Adrenal gland (tissue), 12 donors: ENCODE results near the gene MSANTD4. TPM values are rescaled to one million over a fixed set of nuclear protein-coding genes. Genes with fewer than 3 reads are reported as not detected.

Source experiments
- DNase-seq, 7 donors: peaks; one replicate each; pipeline ENCODE4 v3.0.0-alpha.2; 2019 to 2020
- H3K27ac ChIP-seq, 5 donors: fragments of 200-600 bp; sonication (generic) in 4 of 5; 1 replicate in 3 of 5; 2 replicates in 2 of 5; pipeline versions ENCODE4 v1.5.1 to v1.8.0; 2016 to 2020; ENCODE audit warnings: mild to moderate bottlenecking in 1 of 5
- H3K27me3 ChIP-seq: fragments of 200-600 bp; 2 replicates; pipeline ENCODE4 v1.8.0; 2021
- H3K36me3 ChIP-seq, 2 donors: fragments of 200-600 bp; replicated peaks in 1 of 2; 1 replicate in 1 of 2; 2 replicates in 1 of 2; pipeline versions ENCODE4 v1.5.1 to v1.8.0; 2018 to 2022
- H3K4me1 ChIP-seq, 2 donors: fragments of 200-600 bp; replicated peaks in 1 of 2; 1 replicate in 1 of 2; 2 replicates in 1 of 2; pipeline versions ENCODE4 v1.5.1 to v1.8.0; 2018 to 2021
- H3K4me3 ChIP-seq, 4 donors: fragments of 200-600 bp; sonication (generic) in 3 of 4; one replicate each; pipeline ENCODE4 v1.5.1; 2016 to 2018
- H3K9me3 ChIP-seq, 3 donors: fragments of 200-600 bp; sonication (generic) in 1 of 3; replicated peaks in 1 of 3; 1 replicate in 2 of 3; 2 replicates in 1 of 3; pipeline versions ENCODE4 v1.5.1 to v1.8.0; 2016 to 2021
- POLR2A ChIP-seq, 2 donors: fragments of 450-650 bp; IDR thresholded peaks; one replicate each; pipeline ENCODE4 v1.6.1; 2017; ENCODE audit warnings: antibody characterized with exemption in 2 of 2, mild to moderate bottlenecking in 2 of 2, moderate library complexity in 1 of 2
- WGBS, 4 donors: extraction: QIAGEN DNeasy Blood & Tissue Kit in 2 of 4; methylation state at CpG; one replicate each; pipeline versions ENCODE4 v1.1.5 to v1.1.7; 2013 to 2017; 5-methylcytosine and 5-hydroxymethylcytosine counted together
- intact Hi-C, 2 donors: fragments of 100-400 bp; cut with DNase I; formaldehyde crosslinking; loops; one replicate each; pipeline versions ENCODE4 v1.14.1 to v1.15.0; 2022 to 2023
- polyA plus RNA-seq, 3 donors: library from polyadenylated mRNA; stranded (reverse); fragments of 200-250 nt in 2 of 3; fragments of 350-450 nt in 1 of 3; fragmentation: Illumina TruSeq in 1 of 3; extraction: RNeasy Lipid Tissue Mini Kit (QIAGEN cat#74804) in 1 of 3; gene quantifications; one replicate each; pipeline ENCODE4 v1.2.3, GENCODE V29; 2013 to 2014
- total RNA-seq, 9 donors: library from RNA; depleted of rRNA in 4 of 9; stranded (reverse); fragments of >200 nt in 4 of 9; fragments of 120-200 nt in 1 of 9; fragmentation: NEBNext Ultra II Directional in 1 of 9; extraction: Animal tissue kit (Norgen Biotek cat#: 25700) in 1 of 9; gene quantifications; one replicate each; pipeline versions ENCODE4 v1.1.0 to v1.2.4, GENCODE V29; 2013 to 2023
- TF ChIP-seq, protein P1 (sequence below), 6 experiments: fragments of 450-650 bp in 4 of 6; fragments of 200-600 bp in 2 of 6; sonication (generic) in 1 of 6; IDR thresholded peaks; 1 replicate in 5 of 6; 2 replicates in 1 of 6; pipeline versions ENCODE4 v1.5.1 to v1.8.0; 2016 to 2021; ENCODE audit warnings: antibody characterized with exemption in 6 of 6, mild to moderate bottlenecking in 2 of 6, moderate library complexity in 1 of 6
- donor health status: healthy with polysubstance abuse.
- donor health status: Bipolar disorder and iron deficiency.
- donor health status: DM: yes; HTN: yes; CAD: no.
- donor health status: DM: no; HTN: no; CAD: no.
- donor health status: DM: no; HTN: no; CAD: no.
- donor health status: DM: yes; HTN: yes; CAD: no.

Gene MSANTD4
- total and polyA plus RNA-seq, 12 donors: 3.7 to 36.2 (median 19.2) TPM

DNA sequence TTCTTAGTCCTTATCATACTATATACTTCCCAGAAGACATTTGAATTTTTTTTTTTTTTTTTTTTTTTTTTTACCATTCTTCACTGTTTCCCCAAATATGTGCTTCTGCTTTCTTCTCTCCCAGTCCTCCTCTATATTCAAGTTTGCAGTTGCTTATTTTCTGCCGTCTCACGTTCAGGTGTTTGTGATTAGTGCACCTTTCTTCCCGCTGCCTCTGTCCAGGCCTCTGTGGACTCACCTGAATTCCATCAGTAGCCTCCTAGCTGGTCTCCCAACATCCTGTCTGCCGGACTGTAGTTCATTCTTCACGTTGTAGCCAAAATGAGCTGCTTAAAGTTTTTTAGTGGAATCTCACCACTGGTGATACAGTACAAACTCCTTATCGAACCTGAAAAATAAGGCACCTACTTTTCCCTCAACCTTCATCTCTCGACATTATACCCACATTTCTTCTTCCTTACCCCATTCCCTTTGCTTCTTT lies 795 bp upstream of the MSANTD4 start:
- peaks cover 0 to 24% of the 10 kb centered on the region in 2 donors for H3K4me1 ChIP-seq
- H3K27ac ChIP-seq: peak overlapping the region in 3 of 5 donors; percentile 40 to 85 (median 81)
- peak overlapping the region in 2 of 4 donors; percentile 39 to 97 for H3K4me3 ChIP-seq
- no peaks in the 10 kb centered on the region for H3K9me3 ChIP-seq
- H3K27me3 ChIP-seq: no peaks in the 10 kb centered on the region
- TF ChIP-seq, protein P1, sequence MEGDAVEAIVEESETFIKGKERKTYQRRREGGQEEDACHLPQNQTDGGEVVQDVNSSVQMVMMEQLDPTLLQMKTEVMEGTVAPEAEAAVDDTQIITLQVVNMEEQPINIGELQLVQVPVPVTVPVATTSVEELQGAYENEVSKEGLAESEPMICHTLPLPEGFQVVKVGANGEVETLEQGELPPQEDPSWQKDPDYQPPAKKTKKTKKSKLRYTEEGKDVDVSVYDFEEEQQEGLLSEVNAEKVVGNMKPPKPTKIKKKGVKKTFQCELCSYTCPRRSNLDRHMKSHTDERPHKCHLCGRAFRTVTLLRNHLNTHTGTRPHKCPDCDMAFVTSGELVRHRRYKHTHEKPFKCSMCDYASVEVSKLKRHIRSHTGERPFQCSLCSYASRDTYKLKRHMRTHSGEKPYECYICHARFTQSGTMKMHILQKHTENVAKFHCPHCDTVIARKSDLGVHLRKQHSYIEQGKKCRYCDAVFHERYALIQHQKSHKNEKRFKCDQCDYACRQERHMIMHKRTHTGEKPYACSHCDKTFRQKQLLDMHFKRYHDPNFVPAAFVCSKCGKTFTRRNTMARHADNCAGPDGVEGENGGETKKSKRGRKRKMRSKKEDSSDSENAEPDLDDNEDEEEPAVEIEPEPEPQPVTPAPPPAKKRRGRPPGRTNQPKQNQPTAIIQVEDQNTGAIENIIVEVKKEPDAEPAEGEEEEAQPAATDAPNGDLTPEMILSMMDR (IDR thresholded peaks at IDR 0.05): no peak
- no peak for TF ChIP-seq POLR2A (IDR thresholded peaks at IDR 0.05)
- no peaks in the 10 kb centered on the region for H3K36me3 ChIP-seq
- WGBS, 4 donors: 89 to 95% (median 93%) methylated on average over 7 of the region's 7 CpGs
- intact Hi-C loops: loop anchor here in 1 of 2 donors (10.0 kb wide), 1 partner anchor 52 kb away; the partner anchor contains the start of genes AASDHPPT and KBTBD3
- peak in 1 of 7 donors; percentile 8 for DNase-seq

DNA sequence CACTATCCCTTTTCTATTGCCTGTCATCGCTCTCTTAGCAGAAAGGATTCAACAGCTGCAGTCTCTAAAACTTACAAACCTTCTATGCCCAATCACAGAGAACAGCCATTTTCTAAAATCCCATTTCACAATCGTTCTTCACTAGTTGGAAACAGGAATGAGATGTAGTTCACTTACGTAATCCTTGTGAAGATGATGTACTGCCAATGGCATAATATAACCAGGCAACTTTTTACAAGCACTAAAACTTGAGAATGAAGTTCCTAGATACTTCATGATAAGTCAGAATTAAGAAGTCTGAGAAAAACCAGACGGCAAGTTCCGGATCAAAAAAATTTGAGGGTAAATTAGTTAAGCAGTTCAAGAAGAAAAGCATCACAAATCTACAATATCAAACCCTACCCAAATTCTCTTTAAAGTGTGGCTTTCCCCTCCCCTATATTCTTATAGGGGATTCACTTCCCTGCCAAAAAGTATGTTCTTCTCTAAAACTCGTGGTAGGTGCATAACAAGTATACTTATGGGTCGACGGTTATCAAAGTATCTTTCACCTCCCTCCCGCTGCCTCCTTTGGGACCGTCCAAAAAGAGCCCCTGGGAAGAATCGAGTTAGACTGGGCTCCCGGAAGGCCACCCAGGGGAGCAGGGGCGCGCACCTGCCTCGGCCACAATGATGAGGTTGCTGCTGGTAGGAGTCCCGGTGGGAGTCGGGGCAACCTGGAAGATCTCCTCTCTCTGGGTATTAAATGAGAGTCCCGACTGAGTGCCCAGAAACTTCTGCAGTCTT lies 666 bp downstream of the MSANTD4 start:
- peak overlapping the region; percentile 39 to 97 (median 53) for H3K4me3 ChIP-seq
- H3K9me3 ChIP-seq: no peaks in the 10 kb centered on the region
- intact Hi-C loops: loop anchor here in 1 of 2 donors (10.0 kb wide), 1 partner anchor 53 kb away; the partner anchor contains the start of genes AASDHPPT and KBTBD3
- WGBS, 4 donors: 20 to 25% (median 21%) methylated on average over 17 to 18 of the region's 18 CpGs
- peak overlapping the region in 4 of 5 donors; percentile 14 to 86 (median 64) for H3K27ac ChIP-seq
- TF ChIP-seq, protein P1 (IDR thresholded peaks at IDR 0.05): no peak
- no peak for TF ChIP-seq POLR2A (IDR thresholded peaks at IDR 0.05)
- DNase-seq: no peak
- H3K4me1 ChIP-seq: peaks cover 0 to 24% of the 10 kb centered on the region in 2 donors
- no peaks in the 10 kb centered on the region for H3K36me3 ChIP-seq
- no peaks in the 10 kb centered on the region for H3K27me3 ChIP-seq

DNA sequence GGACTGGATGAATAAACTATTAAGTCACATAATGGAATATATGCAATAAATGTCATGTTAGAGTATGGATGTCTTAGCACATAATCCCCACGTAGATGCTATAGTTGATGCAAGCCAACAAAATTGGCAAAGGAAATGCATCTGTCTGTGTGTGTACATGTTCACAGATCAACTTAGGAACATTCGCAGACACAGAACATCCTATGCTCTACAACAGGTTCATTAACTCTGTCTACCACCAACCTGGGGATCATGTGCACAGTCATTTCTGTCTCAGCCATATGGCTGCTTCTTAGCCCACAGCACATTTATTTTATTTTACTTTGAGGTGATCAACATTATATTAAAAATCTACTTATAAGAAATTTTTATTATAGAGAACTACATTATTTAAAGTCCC lies 4.9 kb downstream of the MSANTD4 start:
- Histone ChIP-seq H3K36me3 (no peaks in the 10 kb centered on the region), H3K4me1 (peaks cover 0 to 24% of the 10 kb centered on the region in 2 donors), H3K9me3 (no peaks in the 10 kb centered on the region), H3K27me3 (no peaks in the 10 kb centered on the region), H3K4me3 (no peak overlapping the region), H3K27ac (no peak overlapping the region)
- intact Hi-C loops: no loop called here
- TF ChIP-seq, protein P1 (IDR thresholded peaks at IDR 0.05): no peak
- TF ChIP-seq POLR2A (IDR thresholded peaks at IDR 0.05): no peak
- no peak for DNase-seq
- WGBS, 4 donors: 83 to 95% (median 91%) methylated on average over 2 of the region's 2 CpGs

DNA sequence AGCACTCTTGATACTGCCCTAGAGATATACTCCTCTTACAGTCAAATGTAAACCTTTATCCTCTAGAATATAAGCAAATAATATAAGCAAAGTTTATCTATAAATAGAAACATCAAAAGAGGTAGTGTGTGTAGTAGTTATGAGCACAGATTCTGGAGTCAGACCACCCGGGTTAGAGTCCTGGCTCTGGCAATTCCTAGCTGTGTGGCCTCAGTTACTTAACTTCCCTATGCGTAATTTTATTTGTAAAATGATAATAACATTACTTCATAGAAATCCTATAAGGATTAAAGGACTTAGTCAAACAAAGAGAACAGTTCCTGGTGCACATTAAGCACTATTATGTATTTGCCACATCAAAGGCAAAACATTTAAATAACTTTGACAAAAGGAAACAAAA lies 7.0 kb downstream of the MSANTD4 start:
- no peak overlapping the region for H3K4me3 ChIP-seq
- no peak for TF ChIP-seq POLR2A (IDR thresholded peaks at IDR 0.05)
- TF ChIP-seq, protein P1 (IDR thresholded peaks at IDR 0.05): no peak
- no peaks in the 10 kb centered on the region for H3K27me3 ChIP-seq
- H3K27ac ChIP-seq: no peak overlapping the region
- H3K36me3 ChIP-seq: peaks cover 0 to 10% of the 10 kb centered on the region in 2 donors
- no peaks in the 10 kb centered on the region for H3K9me3 ChIP-seq
- peaks cover 0 to 10% of the 10 kb centered on the region in 2 donors for H3K4me1 ChIP-seq
- DNase-seq: no peak
- intact Hi-C loops: no loop called here
- WGBS, 4 donors: 87 to 95% (median 92%) methylated on average over 2 of the region's 2 CpGs
